Psoas muscle (tissue), 8 donors: ENCODE data around the gene NEK5. TPM values are rescaled to one million over a fixed set of nuclear protein-coding genes. Genes with fewer than 3 reads are reported as not detected.
"Not testable (repeated sequence)": the region's sequence is repeated elsewhere in the genome, so short reads cannot be mapped to it uniquely, and the experiment has no call there.

Experiments used
- ATAC-seq, 4 donors: fragments of 200-7000 bp; cut with Tn5 transposase; one replicate each; pipeline ENCODE4 v1.9.1; 2020; ENCODE audit warnings: moderate library complexity in 3 of 4, mild to moderate bottlenecking in 2 of 4
- DNase-seq, 2 donors: peaks; one replicate each; pipeline ENCODE4 v3.0.0-alpha.2; 2020
- H3K27ac ChIP-seq: fragments of 200-600 bp; one replicate; pipeline ENCODE4 v1.8.0; 2022
- H3K27me3 ChIP-seq, 3 donors: fragments of 200-600 bp in 1 of 3; one replicate each; pipeline versions ENCODE4 v1.6.1 to v1.8.0; 2013 to 2022; ENCODE audit warnings: low read length in 2 of 3, mild to moderate bottlenecking in 2 of 3, moderate library complexity in 1 of 3; ENCODE audit not compliant: insufficient read depth in 3 of 3
- H3K36me3 ChIP-seq, 2 donors: fragments of 200-600 bp in 1 of 2; one replicate each; pipeline versions ENCODE4 v1.6.1 to v1.8.0; 2013 to 2022; ENCODE audit warnings: low read depth in 1 of 2, mild to moderate bottlenecking in 1 of 2, moderate library complexity in 1 of 2; ENCODE audit not compliant: insufficient read depth in 1 of 2
- H3K4me1 ChIP-seq: fragments of 200-600 bp; one replicate; pipeline ENCODE4 v1.8.0; 2022
- H3K4me3 ChIP-seq: fragments of 200-600 bp; one replicate; pipeline ENCODE4 v1.8.0; 2022; ENCODE audit warnings: mild to moderate bottlenecking
- H3K9me3 ChIP-seq: fragments of 200-600 bp; one replicate; pipeline ENCODE4 v1.8.0; 2022
- CTCF ChIP-seq: fragments of 200-600 bp; IDR thresholded peaks from one replicate; pipeline ENCODE4 v1.8.0; 2022; ENCODE audit warnings: antibody characterized with exemption
- whole genome bisulfite sequencing, 3 donors: extraction: QIAGEN DNeasy Blood & Tissue Kit; methylation state at CpG; one replicate each; pipeline versions ENCODE4 v1.1.6 to v1.1.7; 2013; 5-methylcytosine and 5-hydroxymethylcytosine counted together
- intact Hi-C, 2 donors: fragments of 100-400 bp; cut with DNase I; formaldehyde crosslinking; loops; one replicate each; pipeline versions ENCODE4 v1.11.0 to v1.14.2; 2022
- polyA plus RNA-seq, 3 donors: library from polyadenylated mRNA; stranded (reverse); fragments of 200-250 nt; gene quantifications; one replicate each; pipeline ENCODE4 v1.2.3, GENCODE V29; 2013
- total RNA-seq, 4 donors: library from RNA; stranded (reverse); fragmentation: NEBNext Ultra II Directional in 2 of 4; extraction: Animal tissue kit (Norgen Biotek cat#: 25700) in 2 of 4; gene quantifications; one replicate each; pipeline versions ENCODE4 v1.2.1 to v1.2.4, GENCODE V29; 2021 to 2023
- donor health status: healthy with polysubstance abuse.
- donor health status: DM: no; HTN: no; CAD: no; lungs with moderate emphysema.
- donor health status: Bipolar disorder and iron deficiency.
- donor health status: healthy.
- donor health status: DM: yes; HTN: yes; CAD: no.
- donor health status: DM: no; HTN: no; CAD: no.
- donor health status: DM: no; HTN: no; CAD: no.
- donor health status: DM: yes; HTN: yes; CAD: no.

NEK5 gene
- total and polyA plus RNA-seq, 7 donors = 0.03 to 0.48 (median 0.05) TPM; not detected in 4

GRCh38 chr13:52085421-52085820 lies 43.5 kb downstream of the NEK5 start:
- DNase-seq (no peak), ATAC-seq (peak in 3 of 4 donors; percentile 43 to 63 (median 57))
- H3K4me3 ChIP-seq = no peak overlapping the region
- intact Hi-C loops = no loop called here
- no peaks in the 10 kb centered on the region for H3K4me1 ChIP-seq
- no peak overlapping the region for H3K27ac ChIP-seq
- no peaks in the 10 kb centered on the region for H3K27me3 ChIP-seq
- H3K9me3 ChIP-seq = no peaks in the 10 kb centered on the region
- WGBS, 3 donors = 60 to 82% (median 69%) methylated on average over 2 of the region's 2 CpGs
- H3K36me3 ChIP-seq = no peaks in the 10 kb centered on the region
- no peak for TF ChIP-seq CTCF

GRCh38 chr13:52084981-52085380 lies 43.9 kb downstream of the NEK5 start:
- H3K27ac ChIP-seq, DNase-seq, H3K9me3 ChIP-seq, intact Hi-C loops, H3K27me3 ChIP-seq, H3K36me3 ChIP-seq, ATAC-seq, H3K4me1 ChIP-seq, H3K4me3 ChIP-seq: not testable (repeated sequence)
- WGBS, 3 donors = 92 to 94% (median 93%) methylated on average over 3 of the region's 3 CpGs

GRCh38 chr13:52082601-52083000 lies 46.3 kb downstream of the NEK5 start:
- intact Hi-C loops = no loop called here
- DNase-seq = no peak
- no peaks in the 10 kb centered on the region for H3K27me3 ChIP-seq
- H3K4me3 ChIP-seq = no peak overlapping the region
- ATAC-seq = no peak
- H3K36me3 ChIP-seq = no peaks in the 10 kb centered on the region
- no peak overlapping the region for H3K27ac ChIP-seq
- H3K4me1 ChIP-seq = no peaks in the 10 kb centered on the region
- no peaks in the 10 kb centered on the region for H3K9me3 ChIP-seq
- no peak for TF ChIP-seq CTCF
- WGBS, 3 donors = 71 to 73% (median 73%) methylated on average over 4 of the region's 4 CpGs

- H3K27ac ChIP-seq, DNase-seq, H3K27me3 ChIP-seq, H3K36me3 ChIP-seq, H3K4me3 ChIP-seq, intact Hi-C loops, ATAC-seq, H3K9me3 ChIP-seq, H3K4me1 ChIP-seq: not testable (repeated sequence)
- 95 to 96% (median 95%) methylated on average over 10 to 34 of the region's 36 CpGs for WGBS, 3 donors
Measured at GRCh38 chr13:52079891-52080290, 49.0 kb downstream of the NEK5 start.

GRCh38 chr13:52070929-52071523 lies 57.8 kb downstream of the NEK5 start:
- Histone ChIP-seq H3K27ac (no peak overlapping the region), H3K36me3 (no peaks in the 10 kb centered on the region), H3K4me1 (no peaks in the 10 kb centered on the region), H3K9me3 (peaks cover 16% of the 10 kb centered on the region), H3K4me3 (no peak overlapping the region), H3K27me3 (no peaks in the 10 kb centered on the region)
- no peak for ATAC-seq
- intact Hi-C loops = no loop called here
- WGBS, 3 donors = 80 to 90% (median 89%) methylated on average over 1 of the region's 1 CpG
- DNase-seq = no peak
- no peak for TF ChIP-seq CTCF

GRCh38 chr13:52067237-52067636 lies 61.6 kb downstream of the NEK5 start:
- H3K27ac ChIP-seq = no peak overlapping the region
- DNase-seq (no peak), ATAC-seq (no peak)
- no peak overlapping the region for H3K4me3 ChIP-seq
- H3K36me3 ChIP-seq = no peaks in the 10 kb centered on the region
- no peaks in the 10 kb centered on the region for H3K27me3 ChIP-seq
- no peak for TF ChIP-seq CTCF
- no peaks in the 10 kb centered on the region for H3K4me1 ChIP-seq
- peaks cover 16% of the 10 kb centered on the region for H3K9me3 ChIP-seq
- intact Hi-C loops = no loop called here
